ENCODE data around the gene HMOX2.

Gene HMOX2

GRCh38 chr16:4539716-4540284 is 63.6 kb downstream of the HMOX2 start:
- peak in 1 of 10 donors; percentile 9 for DNase-seq
- intact Hi-C loops (cut with DNase I): no loop called here

DNA sequence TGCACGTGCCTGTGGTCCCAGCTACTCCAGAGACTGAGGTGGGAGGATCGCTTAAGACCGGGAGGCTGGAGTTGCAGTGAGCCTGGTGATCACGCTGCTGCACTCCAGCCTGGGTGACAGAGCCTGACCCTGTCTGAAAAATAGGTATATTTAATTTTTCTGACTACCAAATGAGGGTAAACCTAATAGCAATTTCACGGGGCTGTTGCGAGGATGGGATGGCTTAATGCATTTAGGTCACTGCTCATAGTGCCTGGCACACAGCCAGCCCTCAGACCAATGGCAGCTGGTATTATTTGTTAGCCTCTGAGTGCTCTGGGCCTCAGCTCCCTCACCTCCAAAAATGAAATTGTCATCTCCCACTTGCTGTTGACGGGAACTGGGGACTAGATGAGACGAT is 68.3 kb downstream of the HMOX2 start:
- intact Hi-C loops (cut with DNase I): no loop called here
- peak in 2 of 10 donors; percentile 52 to 55 for DNase-seq

DNA sequence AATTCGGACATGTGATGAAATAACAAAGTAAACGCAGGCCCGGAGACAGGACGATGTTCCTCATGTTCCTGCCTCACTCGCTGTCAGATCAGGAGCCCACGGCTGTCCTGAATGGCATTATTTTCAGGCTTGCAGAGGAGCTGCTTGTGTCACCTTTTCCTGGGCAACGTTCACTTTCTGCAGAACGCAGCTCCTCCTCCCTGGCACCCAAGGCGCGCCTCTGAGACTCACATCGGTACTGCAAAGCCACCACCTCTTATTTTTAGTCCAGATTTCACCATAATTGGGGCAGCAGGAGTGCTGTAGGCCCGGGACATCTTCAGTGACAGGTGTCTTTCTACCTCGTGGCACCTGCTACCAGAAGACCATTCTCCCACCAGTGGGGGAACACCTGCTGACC is 71.9 kb downstream of the HMOX2 start:
- DNase-seq: peak in 1 of 10 donors; percentile 44
- intact Hi-C loops (cut with DNase I): loop anchor here (1.0 kb wide), 1 partner anchor 42 kb away; no protein-coding TSS in a partner anchor

DNA sequence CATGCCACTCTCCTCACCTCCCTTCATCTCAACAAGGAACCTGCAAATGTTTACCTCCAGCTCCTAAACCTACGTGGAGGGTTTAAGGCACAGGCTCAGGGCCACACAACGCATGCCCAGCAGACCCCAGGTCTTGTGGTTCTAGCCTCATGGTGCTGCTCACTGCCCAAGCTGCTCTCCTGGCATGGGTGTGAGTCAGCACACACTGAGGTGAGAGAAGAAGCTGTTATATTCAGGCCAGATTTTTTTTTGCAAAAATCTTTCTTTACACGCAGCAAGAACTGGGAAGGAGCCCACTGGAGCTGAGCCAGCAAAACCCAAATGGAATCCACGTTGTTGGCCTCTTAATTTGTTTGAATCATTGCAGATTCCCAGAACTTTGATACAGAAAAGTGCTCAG is 74.4 kb downstream of the HMOX2 start:
- intact Hi-C loops (cut with DNase I): no loop called here
- DNase-seq: peak in 2 of 10 donors; percentile 68 to 82

- peak in 1 of 10 donors; percentile 46 for DNase-seq
- intact Hi-C loops (cut with DNase I): no loop called here
Measured at GRCh38 chr16:4552541-4552940, 76.3 kb downstream of the HMOX2 start.

- DNase-seq: no peak
- intact Hi-C loops (cut with DNase I): no loop called here
Measured at GRCh38 chr16:4556112-4556511, 79.9 kb downstream of the HMOX2 start, which contains the start of gene C16orf96. Gene C16orf96 (plus strand): TSS chr16:4556340. CDS start chr16:4556490, 150 bp downstream.

GRCh38 chr16:4556580-4556979 is 80.4 kb downstream of the HMOX2 start:
- intact Hi-C loops (cut with DNase I): no loop called here
- peak in 1 of 10 donors; percentile 65 for DNase-seq

GRCh38 chr16:4557973-4558372 is 81.8 kb downstream of the HMOX2 start:
- peak in 2 of 10 donors; percentile 23 to 62 for DNase-seq
- intact Hi-C loops (cut with DNase I): no loop called here

Measured in posterior cingulate gyrus (tissue), 11 donors.